Measurements from ENCODE around the gene ZNF292.
"Not testable (repeated sequence)": the region's sequence is repeated elsewhere in the genome, so short reads cannot be mapped to it uniquely, and the experiment has no call there.

The ZNF292 gene

DNA sequence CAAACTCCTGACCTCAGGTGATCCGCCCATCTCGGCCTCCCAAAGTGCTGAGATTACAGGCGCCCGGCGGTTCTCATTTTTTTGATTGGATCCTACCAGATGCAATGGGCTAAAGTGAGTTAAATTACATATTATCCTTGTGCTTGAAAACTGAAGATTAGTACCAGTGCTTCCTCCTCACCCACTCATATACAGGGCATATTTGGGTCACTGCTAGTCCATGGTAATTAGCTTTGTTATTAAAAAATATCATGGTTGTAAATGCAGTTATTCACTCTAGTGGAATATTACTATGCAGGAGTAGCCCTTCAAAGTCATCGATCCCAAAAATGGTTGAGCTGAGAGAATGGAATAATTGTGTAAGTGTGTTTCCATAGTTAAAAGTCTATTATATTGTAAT is 26.5 kb downstream of the ZNF292 start:
- Mint-ChIP-seq H3K27ac (no peak overlapping the region), H3K36me3 (peaks cover 47% of the 10 kb centered on the region), H3K4me1 (peaks cover 38% of the 10 kb centered on the region), H3K9me3 (no peaks in the 10 kb centered on the region), H3K4me3 (no peak overlapping the region), H3K27me3 (no peaks in the 10 kb centered on the region)
- CTCF ChIA-PET = no interaction called here
- no peak for DNase-seq

DNA sequence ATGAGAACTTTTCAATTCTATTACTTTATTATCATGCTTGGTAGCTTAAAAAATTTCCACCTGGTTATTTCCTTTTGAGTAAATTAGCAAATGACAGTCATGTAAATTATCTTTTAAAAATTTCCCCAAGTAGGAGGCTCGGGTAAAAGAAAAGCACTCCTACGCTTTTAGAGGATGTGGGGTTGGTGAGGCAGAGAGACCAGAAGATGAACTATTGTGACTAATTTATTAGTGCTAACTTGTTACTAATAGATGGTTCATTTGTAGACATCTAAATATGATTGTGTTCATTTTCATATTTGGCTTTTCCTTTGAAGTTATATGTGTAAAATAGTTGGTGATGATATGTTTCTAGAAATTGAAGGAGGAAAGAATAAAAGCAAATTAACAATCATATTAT is 27.0 kb downstream of the ZNF292 start:
- no peak overlapping the region for H3K27ac Mint-ChIP-seq
- DNase-seq = no peak
- H3K9me3 Mint-ChIP-seq = no peaks in the 10 kb centered on the region
- peaks cover 35% of the 10 kb centered on the region for H3K4me1 Mint-ChIP-seq
- CTCF ChIA-PET = no interaction called here
- H3K27me3 Mint-ChIP-seq = no peaks in the 10 kb centered on the region
- peaks cover 44% of the 10 kb centered on the region for H3K36me3 Mint-ChIP-seq
- H3K4me3 Mint-ChIP-seq = no peak overlapping the region

DNA sequence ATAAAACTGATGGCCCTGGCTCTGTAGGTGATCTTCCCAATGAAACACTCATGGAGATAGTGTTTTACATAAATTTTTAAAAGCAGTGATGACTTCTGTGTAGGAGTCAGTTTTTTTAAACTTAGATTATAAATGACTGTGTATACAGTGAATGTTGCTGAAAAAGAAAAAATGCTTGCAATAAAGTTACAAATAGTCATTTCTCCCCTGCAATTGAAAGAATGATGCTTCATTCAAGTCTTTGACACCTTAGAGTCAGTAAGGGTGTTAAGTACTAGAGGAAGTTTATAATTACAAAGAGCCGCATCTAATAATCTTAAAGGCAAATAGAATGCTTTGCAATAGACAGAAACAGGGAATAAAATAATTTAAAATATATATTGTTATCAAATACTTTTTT is 27.6 kb downstream of the ZNF292 start:
- Mint-ChIP-seq H3K36me3 (peaks cover 39% of the 10 kb centered on the region), H3K27me3 (no peaks in the 10 kb centered on the region), H3K4me3 (no peak overlapping the region), H3K4me1 (peaks cover 32% of the 10 kb centered on the region), H3K9me3 (no peaks in the 10 kb centered on the region), H3K27ac (no peak overlapping the region)
- no peak for DNase-seq
- CTCF ChIA-PET = no interaction called here

DNA sequence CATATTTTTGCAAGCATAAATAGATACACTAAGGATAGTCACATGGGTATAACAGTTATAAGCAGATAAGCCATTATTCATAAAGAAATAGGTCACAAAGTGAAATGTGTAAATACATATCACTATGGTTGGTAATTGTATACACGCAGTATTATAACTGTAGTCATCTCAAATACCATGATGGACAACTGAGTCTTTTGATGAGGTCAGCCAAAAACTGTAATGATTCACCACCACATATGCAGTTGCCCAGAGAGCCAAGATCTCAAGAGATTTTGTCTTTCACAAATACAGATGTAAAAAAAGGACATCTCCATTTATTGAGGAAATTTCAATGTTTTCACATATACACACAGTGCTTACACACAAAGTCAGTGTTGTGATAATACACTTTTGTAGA is 28.3 kb downstream of the ZNF292 start:
- Mint-ChIP-seq H3K36me3 (peaks cover 36% of the 10 kb centered on the region), H3K27ac (no peak overlapping the region), H3K9me3 (no peaks in the 10 kb centered on the region), H3K27me3 (no peaks in the 10 kb centered on the region), H3K4me3 (no peak overlapping the region), H3K4me1 (peaks cover 30% of the 10 kb centered on the region)
- CTCF ChIA-PET = no interaction called here
- no peak for DNase-seq

DNA sequence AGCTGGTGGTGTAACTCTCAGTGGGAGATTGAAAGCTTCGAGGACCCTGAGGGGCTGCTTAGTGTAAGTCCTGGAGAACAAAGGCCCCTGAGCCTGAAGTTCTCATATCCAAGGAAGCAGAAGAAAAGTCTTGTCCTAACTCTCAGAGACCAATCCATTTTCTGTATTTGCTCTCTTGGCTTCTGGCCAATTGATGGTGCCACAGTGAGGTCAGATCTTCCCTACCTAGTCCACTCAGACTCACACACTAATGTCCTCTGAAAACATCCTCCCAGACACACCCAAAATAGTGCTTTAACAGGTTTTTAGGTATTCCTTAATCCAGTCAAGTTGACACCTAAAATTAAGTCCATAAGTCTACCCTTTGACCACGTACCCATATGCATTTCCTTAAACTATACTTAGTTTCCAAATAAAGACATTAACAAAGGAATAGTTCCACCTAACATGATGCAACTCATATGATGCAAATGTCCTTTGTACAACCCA is 29.4 kb downstream of the ZNF292 start:
- no peak overlapping the region for H3K27ac Mint-ChIP-seq
- no peaks in the 10 kb centered on the region for H3K9me3 Mint-ChIP-seq
- DNase-seq = no peak
- CTCF ChIA-PET = no interaction called here
- no peaks in the 10 kb centered on the region for H3K27me3 Mint-ChIP-seq
- H3K4me3 Mint-ChIP-seq = no peak overlapping the region
- peaks cover 33% of the 10 kb centered on the region for H3K36me3 Mint-ChIP-seq
- peaks cover 27% of the 10 kb centered on the region for H3K4me1 Mint-ChIP-seq

DNA sequence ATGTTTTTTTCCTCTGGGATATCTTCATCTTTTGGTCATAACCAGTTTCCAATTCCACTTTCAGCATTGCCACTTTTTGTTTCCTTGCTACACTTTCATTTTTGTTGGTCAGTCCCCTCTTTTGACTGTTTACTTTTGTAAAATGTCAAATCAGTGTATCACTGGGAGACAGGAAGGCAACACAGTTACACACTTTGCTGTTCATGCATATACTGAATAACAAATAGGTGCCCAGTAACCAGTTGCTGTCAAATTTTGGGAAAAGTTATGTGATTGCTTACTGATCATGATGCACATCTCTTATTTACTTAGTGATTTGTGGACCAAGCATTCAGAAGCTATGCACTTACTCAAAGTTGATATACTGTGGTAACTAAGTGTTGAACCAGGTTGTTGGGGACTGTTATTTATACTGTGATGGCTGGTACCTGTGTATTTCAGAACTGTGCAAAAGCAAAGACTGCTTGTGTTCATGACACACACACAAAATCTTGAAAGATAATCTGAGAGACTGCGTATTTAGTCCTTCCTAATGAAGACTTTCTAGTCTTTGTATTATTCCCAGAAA is 41.0 kb downstream of the ZNF292 start:
- DNase-seq = no peak
- H3K4me3 Mint-ChIP-seq = no peak overlapping the region
- H3K27ac Mint-ChIP-seq = no peak overlapping the region
- CTCF ChIA-PET = no interaction called here
- peaks cover 6% of the 10 kb centered on the region for H3K36me3 Mint-ChIP-seq
- peaks cover 26% of the 10 kb centered on the region for H3K4me1 Mint-ChIP-seq
- H3K9me3 Mint-ChIP-seq = no peaks in the 10 kb centered on the region
- no peaks in the 10 kb centered on the region for H3K27me3 Mint-ChIP-seq

DNA sequence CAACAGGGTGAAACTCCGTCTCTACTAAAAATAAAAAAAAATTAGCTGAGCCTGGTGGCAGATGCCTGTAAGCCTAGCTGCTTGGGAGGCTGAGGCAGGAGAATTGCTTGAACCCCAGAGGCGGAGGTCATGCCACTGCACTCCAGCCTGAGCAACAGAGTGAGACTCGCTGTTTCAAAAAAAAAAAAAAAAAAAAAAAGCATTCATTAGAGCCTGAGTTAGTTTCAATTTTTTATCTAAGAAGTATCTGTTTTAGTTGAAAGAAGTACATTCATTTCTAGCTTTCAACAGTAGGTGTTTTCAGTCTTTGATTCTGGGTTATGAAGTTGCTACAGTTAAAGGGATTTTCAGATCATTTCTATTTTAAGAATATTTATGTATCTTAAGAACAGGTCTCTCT is 42.2 kb downstream of the ZNF292 start:
- DNase-seq = no peak
- H3K4me3 Mint-ChIP-seq = no peak overlapping the region
- no peaks in the 10 kb centered on the region for H3K9me3 Mint-ChIP-seq
- peaks cover 29% of the 10 kb centered on the region for H3K4me1 Mint-ChIP-seq
- peaks cover 12% of the 10 kb centered on the region for H3K36me3 Mint-ChIP-seq
- CTCF ChIA-PET = no interaction called here
- no peaks in the 10 kb centered on the region for H3K27me3 Mint-ChIP-seq
- no peak overlapping the region for H3K27ac Mint-ChIP-seq

DNA sequence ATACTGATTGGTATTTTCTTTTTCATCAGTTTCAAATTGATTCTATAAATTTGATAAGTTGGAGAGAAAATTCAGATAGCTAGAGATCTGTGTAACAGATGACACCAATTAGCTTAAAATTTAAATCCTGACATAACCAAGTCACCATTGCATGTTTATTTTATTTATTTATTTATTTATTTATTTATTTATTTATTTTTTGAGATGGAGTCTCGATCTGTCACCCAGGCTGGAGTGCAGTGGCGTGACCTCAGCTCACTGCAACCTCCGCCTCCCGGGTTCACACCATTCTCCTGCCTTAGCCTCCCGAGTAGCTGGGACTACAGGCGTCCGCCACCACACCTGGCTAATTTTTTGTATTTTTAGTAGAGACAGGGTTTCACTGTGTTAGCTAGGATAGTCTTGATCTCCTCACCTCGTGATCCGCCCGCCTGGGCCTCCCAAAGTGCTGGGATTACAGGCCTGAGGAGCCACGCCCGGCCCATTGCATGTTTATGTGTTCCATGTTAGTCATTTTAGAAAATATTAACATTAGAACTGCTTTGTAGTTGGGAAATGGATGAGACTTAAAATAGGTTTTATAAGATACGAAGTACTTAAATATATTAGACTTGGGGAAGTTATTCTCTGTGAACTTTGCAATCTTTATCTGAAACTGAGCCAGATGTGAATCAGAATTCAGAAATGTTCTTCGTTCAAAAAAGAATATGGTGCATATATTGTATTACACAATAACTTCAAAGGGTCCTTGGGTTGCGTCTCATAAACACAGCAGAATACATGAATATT is 42.9 kb downstream of the ZNF292 start:
- H3K27ac Mint-ChIP-seq, H3K27me3 Mint-ChIP-seq, CTCF ChIA-PET, H3K9me3 Mint-ChIP-seq, H3K4me3 Mint-ChIP-seq, DNase-seq: not testable (repeated sequence)
- Mint-ChIP-seq H3K4me1 (peaks cover 29% of the 10 kb centered on the region), H3K36me3 (peaks cover 11% of the 10 kb centered on the region)

DNA sequence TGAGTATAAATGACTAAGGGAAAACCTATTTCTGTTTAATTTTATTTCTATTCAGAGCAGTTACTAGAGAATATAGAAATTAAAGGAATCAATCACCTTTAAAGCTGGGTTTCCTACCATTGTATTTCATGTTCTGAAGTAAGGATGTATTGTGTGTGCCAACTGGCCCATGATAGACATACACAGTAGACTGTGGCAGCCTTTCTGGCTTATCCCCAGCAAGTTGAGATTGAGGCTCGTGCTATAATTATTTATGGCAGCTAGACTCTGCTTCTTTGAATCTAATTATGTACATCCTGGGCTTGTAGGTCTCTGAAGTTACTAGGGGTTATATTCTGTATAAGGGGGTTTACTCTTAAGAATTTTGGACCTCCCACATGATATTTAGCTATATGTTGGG is 44.4 kb downstream of the ZNF292 start:
- CTCF ChIA-PET = no interaction called here
- H3K27ac Mint-ChIP-seq = no peak overlapping the region
- no peak for DNase-seq

DNA sequence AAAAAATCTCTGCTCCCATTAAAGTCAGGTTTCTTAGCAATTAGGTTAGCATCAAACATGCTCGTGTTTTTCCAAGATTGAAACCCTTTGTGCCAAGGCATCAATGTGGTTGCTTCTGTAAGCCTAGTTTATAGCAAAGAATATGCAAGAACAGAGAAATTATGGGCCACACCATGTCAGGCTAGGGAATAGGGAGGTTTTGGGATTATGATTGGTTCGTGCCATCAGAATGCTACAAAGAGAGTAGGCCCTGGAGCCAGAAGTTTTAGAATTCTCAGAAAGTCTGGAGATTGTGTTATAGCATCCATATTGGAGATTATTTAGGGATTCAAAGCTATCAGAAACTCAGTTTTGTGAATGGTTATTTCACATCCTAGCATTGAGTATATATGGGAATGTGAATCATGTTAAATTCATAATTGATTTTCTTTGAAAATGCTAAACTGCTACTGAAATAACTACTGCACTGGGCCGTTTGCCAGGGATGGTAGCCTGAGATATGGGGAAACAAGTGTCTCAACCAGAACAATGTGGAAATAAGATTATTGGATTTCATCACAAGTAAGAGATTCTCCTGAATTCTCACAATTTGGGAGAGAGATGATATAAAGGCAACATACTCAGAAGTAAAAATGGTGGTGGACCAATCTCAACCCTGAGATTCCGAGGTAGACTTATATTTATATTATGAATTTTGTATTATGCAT is 45.3 kb downstream of the ZNF292 start:
- CTCF ChIA-PET = no interaction called here
- Mint-ChIP-seq H3K4me1 (peaks cover 24% of the 10 kb centered on the region), H3K36me3 (peaks cover 20% of the 10 kb centered on the region)

More for the DNA sequence above, 44.4 kb downstream of the ZNF292 start:
- Mint-ChIP-seq H3K9me3 (no peaks in the 10 kb centered on the region), H3K36me3 (peaks cover 19% of the 10 kb centered on the region), H3K4me1 (peaks cover 25% of the 10 kb centered on the region), H3K27me3 (no peaks in the 10 kb centered on the region), H3K4me3 (no peak overlapping the region)

DNA sequence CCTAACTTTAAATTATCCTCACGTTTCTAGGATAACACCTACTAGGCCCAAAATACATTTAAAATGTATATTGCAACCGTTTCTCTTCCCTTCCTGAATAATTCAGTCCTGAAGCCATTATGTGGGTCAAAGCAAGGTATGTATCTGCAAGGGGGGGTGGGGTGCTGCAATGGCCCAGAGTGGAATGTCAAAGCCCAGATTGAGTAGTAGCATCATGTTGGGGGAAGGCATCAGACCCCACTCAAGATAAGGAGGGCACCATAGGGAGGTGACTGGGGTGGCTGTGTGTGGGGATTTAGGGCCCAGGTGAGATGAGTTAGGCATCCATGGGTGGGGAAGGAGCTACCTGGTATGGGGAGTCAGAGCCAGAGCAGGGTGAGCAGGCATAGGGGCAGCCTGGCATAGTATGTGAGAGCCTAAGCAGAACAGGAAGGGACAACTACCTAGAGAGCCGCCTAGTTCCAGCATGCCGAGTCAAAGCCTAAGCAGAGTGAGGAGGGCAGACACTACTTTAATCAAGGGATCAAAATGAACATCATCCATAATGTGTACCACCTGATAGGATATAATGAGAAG is 48.2 kb downstream of the ZNF292 start:
- Mint-ChIP-seq H3K36me3 (peaks cover 28% of the 10 kb centered on the region), H3K27ac (no peak overlapping the region), H3K9me3 (no peaks in the 10 kb centered on the region), H3K4me1 (peaks cover 15% of the 10 kb centered on the region), H3K4me3 (no peak overlapping the region), H3K27me3 (no peaks in the 10 kb centered on the region)
- CTCF ChIA-PET = no interaction called here
- DNase-seq = no peak

More for the DNA sequence above, 45.3 kb downstream of the ZNF292 start:
- DNase-seq = no peak
- Mint-ChIP-seq H3K27ac (no peak overlapping the region), H3K4me3 (no peak overlapping the region), H3K27me3 (no peaks in the 10 kb centered on the region), H3K9me3 (no peaks in the 10 kb centered on the region)

DNA sequence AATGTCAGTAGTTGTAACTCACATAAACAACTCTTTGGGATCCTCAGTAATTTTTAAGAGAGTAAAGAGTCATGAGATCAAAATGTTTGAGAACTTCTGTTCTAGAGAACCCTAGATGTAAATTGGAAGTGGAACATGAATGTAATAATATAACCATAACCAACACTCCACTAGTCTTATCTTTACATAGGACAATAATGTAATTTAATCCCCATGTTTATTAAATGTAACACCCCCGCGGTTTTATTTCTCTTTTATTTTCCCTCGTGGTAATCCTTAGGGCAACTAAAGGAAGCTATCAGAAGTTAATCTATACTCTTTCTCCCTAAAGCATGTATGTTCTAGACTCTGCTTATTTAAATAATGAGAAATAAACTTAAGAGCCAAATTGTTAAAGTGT is 54.4 kb downstream of the ZNF292 start:
- Mint-ChIP-seq H3K27me3 (no peaks in the 10 kb centered on the region), H3K4me1 (peaks cover 22% of the 10 kb centered on the region), H3K27ac (no peak overlapping the region), H3K9me3 (no peaks in the 10 kb centered on the region), H3K4me3 (no peak overlapping the region), H3K36me3 (peaks cover 23% of the 10 kb centered on the region)
- no peak for DNase-seq
- CTCF ChIA-PET = no interaction called here

DNA sequence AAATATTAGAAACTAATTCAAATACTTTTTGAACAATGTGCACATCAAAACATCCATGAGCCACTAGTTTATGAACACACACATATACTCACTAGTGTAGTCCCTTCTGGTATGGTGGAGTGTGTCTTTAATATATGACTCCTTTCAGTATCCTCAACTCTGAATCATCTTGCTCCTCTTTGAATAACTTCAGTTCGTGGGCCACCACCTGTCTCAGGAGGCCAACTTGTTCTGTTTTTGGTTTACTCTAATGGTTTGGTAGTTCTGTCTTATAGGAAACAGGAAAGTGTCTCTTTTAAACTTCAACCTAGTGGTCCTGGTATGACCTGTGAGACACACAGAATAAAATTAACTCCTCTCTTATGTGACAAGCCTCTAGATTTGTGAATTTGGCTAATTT is 55.6 kb downstream of the ZNF292 start:
- CTCF ChIA-PET = no interaction called here
- Mint-ChIP-seq H3K36me3 (peaks cover 23% of the 10 kb centered on the region), H3K4me3 (no peak overlapping the region), H3K27ac (no peak overlapping the region), H3K4me1 (peaks cover 24% of the 10 kb centered on the region), H3K27me3 (no peaks in the 10 kb centered on the region), H3K9me3 (no peaks in the 10 kb centered on the region)
- no peak for DNase-seq

DNA sequence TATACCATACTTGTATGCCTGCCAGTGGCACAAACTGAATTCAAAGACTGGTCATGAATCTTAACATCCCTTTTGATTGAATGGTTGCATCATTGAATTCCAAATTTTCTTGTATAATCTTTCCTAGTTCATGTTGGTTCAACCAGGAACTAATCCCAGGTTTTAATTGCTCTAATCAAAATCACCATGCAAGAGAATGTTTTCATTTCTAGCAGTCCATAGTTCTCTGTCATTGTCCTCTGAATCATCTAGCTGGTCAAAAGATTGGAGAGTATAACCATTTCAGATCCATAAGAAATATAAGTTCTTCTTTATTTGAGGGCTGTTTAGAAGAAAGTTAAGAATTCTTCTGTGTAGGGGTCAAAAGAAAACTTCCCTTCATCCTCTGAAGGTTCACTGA is 57.2 kb downstream of the ZNF292 start:
- no peak for DNase-seq
- Mint-ChIP-seq H3K9me3 (no peaks in the 10 kb centered on the region), H3K27ac (no peak overlapping the region), H3K36me3 (peaks cover 19% of the 10 kb centered on the region), H3K4me3 (no peak overlapping the region), H3K4me1 (peaks cover 21% of the 10 kb centered on the region), H3K27me3 (no peaks in the 10 kb centered on the region)
- CTCF ChIA-PET = no interaction called here

All from activated naive CD4-positive, alpha-beta T cell treated with anti-CD3 and anti-CD28 coated beads, Interleukin-2, amount 10 ng/mL, durations not matched to agents 7 days and 5 days (primary cell).